HG03469 (cell line): ENCODE measurements around the gene KIF19.

ENCODE experiments used
- ATAC-seq: cut with Tn5 transposase; IDR thresholded peaks from one replicate; pipeline ENCODE4 v1.9.1; 2021; ENCODE audit warnings: mild to moderate bottlenecking, moderate library complexity, moderate number of reproducible peaks; ENCODE audit not compliant: unreplicated experiment

KIF19 gene

DNA sequence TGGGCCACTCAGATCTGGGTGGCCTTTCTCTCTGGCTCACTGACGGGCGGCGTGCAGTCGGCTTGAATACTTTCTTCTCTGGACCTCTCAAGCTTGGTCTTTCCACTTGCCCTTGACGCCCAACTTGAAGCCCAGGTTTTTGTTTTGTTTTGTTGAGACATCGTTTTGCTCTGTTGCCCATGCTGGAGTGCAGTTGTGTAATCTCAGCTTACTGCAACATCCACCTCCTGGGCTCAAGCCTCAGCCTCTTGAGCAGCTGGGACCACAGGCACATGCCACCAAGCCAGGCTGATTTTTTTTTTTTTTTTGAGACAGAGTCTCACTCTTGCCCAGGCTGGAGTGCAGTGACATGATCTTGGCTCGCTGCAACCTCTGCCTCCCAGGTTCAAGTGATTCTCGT is 22.7 kb upstream of the KIF19 start:
- ATAC-seq: no peak

DNA sequence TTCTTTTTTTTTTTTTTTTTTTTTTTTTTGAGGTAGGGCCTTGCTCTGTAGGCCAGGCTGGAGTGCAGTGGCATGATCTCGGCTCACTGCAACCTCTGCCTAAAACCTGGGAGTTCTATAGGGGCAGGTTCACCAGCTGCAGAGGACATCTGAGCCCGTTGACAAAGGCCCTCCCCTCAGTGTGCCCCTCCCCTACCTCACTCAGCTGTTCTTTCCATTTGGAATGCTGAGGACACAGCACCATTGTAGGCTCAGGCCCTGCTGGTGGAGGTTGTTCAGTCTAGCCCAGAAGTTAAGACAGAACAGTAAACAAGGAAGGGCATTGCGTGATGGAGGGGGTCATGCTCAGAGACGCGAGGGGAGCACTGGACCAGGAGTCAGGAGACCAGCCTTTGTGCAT is 21.8 kb upstream of the KIF19 start:
- ATAC-seq: no peak

DNA sequence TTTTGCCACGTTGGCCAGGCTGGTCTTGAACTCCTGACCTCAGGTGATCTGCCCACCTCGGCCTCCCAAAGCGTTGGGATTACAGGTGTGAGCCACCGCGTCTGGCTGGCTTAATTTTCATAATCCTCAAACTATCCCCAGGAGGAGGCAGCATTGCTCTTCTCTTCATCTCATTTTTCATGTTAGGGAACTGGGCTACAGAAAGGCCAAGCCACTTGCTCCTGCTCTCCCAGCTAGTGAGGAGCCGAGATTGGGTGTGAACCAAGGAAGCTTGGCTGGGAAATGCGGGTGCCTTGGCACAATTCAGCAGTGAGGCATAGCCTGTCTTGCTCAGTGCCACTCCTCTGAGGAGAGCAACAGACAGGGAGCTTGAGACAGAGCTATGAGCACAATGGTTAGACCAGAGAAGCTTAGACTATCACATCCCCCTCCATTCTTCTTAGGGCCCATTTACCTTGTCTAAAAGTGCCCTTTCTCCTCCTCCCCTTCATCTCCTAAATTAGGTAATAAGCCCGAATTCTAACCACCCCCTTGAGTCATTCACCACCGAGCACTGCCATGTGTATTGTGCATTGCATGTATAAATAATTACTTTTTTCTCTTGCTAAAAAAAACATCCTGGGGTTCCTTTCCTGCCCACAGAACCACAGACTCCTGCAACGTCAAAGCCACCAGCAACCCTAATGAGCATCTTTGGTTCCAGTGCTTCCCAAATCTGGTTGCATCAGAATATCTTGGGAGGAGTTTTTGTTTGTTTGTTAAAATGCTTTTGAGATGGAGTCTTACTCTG is 20.0 kb upstream of the KIF19 start:
- ATAC-seq: no peak

DNA sequence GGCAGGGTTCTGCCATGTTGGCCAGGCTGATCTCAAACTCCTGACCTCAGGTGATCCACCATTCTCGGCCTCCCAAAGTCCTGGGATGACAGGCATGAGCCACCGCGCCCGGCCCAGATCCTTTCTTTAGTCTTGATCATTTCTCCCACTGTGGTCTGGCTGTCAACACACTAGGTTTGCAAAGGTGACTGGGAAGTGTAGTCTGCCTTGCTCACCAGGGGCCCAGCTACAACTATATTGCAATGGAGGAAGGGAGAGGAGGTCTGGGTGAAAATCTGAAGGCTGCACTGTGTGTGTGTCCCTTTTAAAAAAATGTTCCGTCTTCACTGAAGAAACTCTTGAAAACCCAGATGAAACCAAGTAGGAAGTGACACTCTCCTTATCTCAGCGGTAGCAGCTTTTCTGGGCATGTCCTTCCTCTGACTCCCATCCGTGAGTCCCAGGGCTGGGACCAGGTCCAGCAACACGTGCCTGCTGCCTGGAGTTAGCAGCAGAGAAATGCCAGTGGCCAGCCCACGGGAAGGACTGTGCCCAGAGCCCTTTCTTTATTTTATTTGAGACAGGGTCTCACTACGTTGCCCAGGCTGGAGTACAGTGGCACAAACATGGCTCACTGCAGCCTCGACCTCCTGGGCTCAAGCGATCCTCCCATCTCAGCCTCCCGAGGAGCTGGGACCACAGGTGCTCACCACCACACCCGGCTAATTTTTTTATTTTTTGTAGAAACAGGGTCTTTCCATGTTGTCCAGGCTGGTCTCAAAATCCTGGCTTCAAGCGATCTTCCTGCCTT is 17.8 kb upstream of the KIF19 start:
- ATAC-seq: no peak

- no peak for ATAC-seq
Measured at GRCh38 chr17:74309902-74310301, 16.1 kb upstream of the KIF19 start.

- ATAC-seq: no peak
Measured at GRCh38 chr17:74314877-74315276, 11.1 kb upstream of the KIF19 start.

DNA sequence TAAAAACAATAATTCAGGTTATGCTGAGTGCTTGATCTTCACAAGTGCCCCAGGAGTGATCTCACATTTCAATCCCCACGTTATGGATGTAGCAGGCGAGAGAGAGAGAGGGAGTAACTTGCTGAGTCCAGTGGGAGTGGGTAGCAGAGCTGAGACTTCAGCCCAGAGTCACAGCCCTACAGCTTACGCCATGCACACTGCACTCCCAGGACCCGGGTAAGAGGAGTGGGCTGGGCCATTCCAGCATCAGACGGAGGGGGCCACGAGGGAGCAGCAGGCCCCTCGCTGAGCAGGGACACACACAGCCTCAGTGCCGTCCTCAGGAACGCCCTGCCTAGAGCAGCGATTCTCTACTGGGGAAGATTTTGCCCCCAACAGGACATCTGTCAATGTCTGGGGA is 9.8 kb upstream of the KIF19 start:
- ATAC-seq: no peak

- ATAC-seq: no peak
Measured at GRCh38 chr17:74317071-74317470, 9.0 kb upstream of the KIF19 start.

- ATAC-seq: no peak
Measured at GRCh38 chr17:74318391-74318790, 7.6 kb upstream of the KIF19 start.

DNA sequence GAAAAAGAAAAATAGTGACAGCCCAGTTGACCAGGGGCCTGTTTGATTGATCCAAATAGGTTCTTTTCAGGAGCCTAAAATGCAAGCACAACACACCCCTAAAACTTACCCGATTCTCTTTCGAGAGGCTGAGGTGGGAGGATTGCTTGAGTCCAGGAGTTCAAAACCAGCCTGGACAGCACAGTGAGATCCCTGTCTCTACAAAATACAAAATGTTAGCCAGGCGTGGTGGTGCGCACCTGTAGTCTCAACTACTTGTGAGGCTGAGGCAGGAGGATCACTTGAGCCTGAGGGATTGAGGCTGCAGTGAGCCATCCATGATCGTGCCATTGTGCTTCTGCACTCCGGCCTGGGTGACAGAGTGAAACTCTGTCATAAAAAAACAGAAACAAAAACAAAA is 1.5 kb upstream of the KIF19 start:
- ATAC-seq: no peak

DNA sequence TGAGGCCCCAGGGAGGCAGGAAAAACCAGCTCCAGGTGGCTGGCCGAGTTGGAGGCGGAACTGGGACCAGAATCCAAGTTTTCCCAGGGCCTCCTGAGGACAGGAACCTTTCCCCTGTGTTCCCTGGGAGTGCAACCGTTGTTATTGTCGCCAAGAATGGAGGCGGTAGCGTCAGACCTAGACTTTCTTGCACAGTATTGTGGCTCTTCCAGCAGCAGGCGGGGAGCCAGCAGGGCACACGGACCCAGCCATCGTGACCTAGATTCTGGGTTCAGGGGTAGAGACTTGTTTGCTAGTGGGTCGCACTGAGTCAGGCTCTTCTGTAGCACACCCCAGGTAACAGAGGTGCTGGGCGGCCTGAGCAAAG is 667 bp upstream of the KIF19 start:
- no peak for ATAC-seq

DNA sequence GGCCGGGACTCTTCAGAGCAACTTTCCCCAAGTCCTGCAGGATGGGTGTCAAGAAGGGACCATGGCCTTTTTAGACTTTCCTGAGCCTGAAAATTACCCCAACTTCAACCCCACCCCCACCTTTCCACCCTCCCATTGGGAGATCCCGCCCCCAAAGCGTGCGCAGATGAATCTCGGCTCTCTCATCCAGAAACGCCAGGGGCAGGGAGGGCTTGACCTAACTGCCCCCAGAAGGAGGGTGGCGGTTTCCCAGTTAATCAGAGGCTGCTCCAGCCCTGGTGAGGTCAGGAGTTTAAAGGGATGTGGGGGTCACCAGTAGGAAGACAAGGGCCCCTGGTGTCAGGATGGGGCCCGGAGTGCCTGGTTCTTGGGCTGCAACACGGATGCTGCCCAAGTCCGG is 480 bp downstream of the KIF19 start:
- no peak for ATAC-seq

DNA sequence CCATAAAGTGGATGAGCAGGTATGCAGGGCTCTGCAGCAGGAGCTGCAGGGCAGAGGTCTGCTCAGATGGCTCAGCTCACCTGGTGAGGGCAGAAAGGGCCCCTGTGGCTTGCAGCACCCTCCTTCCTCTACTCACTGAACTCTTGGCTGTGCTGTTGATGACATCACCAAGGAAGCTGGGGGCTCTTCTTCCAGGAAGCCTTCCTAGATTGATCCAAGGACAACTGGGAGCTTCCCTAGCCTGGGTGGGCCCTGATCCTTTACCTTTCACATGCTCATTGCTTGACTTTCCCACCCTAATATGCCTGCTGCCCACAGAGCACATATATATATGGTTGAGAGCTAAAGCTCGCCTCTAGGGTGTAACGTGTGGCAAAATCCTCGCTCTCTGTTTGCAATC is 2.5 kb downstream of the KIF19 start:
- no peak for ATAC-seq

DNA sequence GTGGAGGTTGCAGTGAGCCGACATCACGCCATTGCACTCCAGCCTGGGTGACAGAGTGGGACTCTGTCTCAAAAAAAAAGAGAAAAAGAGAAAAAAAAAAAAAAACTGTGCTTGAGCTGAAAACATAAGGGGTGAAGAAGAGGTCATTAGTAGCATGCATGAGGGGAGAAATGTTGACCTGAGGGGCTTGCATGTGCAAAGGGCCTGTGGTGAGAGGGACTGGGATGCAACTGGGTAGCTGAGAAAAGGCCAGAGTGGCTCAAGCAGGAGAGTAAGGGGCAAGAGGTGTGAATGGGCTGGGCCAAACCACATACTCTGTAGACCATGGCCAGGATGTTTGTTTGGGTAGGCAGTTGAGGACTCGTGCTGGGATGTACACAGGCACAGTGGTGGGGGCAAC is 3.4 kb downstream of the KIF19 start:
- no peak for ATAC-seq

DNA sequence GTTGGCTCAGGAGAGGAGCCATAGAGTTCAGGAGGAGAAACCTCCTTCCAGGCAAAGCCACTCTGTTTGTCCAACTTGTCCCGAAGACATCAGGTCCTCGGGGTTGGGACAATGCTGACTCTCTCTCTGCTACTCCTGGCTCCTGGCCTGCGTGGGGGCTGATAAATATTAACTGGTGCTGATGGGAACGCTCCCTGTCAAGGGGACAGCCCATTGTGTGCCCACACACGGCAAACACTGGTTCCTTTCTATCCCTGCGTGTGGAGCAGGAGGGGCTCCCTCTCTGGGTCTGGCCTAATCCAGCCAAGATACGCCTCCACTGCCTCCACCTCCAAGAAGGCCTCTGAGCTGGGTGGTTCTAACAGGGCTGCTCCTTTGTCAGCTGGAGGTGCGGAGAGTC is 4.4 kb downstream of the KIF19 start:
- no peak for ATAC-seq

DNA sequence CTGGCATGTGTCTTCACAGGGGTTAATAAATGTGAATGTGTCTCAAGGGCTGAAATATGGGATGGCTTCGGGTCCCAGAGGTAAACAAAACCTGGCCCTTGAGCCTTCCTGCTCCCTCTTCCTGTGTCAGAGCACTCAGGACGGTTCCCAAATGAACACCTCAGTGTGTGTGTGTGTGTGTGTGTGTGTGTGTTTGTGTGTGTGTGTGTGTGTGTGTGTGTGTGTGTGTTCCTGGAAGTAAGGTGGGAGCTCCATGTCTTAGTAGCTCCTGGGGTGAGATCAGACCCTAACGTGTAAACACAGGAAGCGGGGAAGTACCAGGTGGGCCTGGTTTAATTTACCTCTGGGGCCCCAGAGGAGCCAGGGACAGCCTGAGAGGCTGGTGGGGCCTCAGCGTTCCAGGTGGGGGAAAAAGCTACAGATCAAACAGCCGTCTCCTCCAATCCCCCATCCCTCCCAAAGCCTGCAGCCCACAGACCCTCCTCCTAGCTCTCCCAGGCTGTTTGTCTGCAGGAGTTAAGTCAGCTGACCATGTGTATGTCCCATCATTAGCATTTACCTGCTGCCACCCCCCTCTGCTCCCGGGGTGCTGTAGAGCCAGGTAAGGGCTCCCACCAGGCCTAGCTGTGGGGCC is 6.1 kb downstream of the KIF19 start:
- ATAC-seq: no peak

DNA sequence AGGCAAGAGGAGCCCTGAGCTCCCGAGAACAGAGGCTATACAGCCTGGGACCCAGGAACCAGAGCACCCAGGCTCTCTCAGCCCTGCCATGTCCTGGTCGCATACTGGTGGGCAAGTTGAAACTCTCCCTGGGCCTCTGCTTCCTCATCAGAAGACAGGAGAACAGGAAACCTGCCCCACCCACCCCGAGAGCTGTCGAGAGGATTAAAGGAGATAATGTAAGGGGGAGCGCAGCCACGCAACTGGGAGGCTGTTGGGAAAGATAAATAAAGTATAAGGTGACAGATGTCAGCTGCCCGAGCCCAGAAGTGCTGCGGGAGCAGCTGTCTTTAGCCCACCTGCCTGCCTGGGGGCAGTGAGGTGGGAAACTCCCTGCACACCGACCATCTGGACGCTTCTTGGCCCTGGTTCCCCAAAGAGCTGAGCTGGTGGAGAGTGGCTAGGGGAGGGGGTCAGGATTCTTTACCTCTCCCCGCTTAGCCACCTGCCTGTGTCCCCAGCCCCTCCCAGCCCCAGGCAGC is 6.8 kb downstream of the KIF19 start:
- no peak for ATAC-seq

- no peak for ATAC-seq
Measured at GRCh38 chr17:74334393-74335039, 8.5 kb downstream of the KIF19 start.

DNA sequence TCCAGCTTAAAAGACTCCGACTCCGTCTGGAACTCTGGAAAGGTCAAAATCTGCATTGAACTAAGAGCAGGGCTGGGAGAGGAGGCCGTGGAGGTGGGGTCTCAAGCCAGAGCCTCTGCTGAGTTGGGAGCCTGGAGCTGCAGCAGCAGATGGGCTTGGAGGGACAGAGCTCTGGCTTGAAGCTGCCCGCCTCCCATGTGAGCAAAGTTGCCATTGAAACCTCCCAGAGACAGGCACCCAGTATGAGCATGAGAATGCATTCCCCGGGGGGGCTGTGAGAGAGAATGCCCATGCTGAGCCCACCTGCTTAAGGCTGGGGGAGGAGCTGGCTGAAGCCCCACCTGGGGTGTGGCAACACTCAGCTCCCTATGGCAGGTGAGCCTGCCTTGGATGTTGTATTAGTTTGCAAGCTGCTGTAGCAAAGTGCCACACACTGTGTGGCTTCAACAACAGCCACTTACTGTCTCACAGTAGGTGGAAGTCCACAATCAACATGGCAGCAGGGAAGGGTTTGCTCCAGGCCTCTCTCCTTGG is 9.6 kb downstream of the KIF19 start:
- ATAC-seq: no peak

DNA sequence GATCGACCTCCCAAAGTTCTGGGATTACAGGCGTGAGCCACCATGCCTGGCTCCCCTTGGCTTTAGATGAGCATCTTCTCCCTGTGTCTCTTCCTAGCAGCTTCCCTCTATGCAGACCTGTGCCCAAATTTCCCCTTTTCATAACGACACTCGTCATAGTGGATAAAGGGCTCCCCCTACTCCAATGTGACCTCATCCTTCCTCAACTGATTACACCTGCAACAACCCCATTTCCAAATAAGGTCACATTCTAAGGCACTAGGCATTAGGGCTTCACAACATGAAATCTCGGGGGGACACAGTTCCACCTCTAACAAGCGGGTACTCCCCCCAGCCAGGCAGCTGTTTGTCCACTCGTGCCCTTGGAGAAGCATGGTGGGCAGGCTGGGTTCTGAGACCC is 10.3 kb downstream of the KIF19 start:
- no peak for ATAC-seq
